Colonic mucosa (tissue), 4 donors: ENCODE data around the gene AP3M1. TPM values are rescaled to one million over a fixed set of nuclear protein-coding genes. Genes with fewer than 3 reads are reported as not detected.

ENCODE experiments used
- DNase-seq: peaks from one replicate; pipeline ENCODE4 v3.0.0-alpha.2; 2020
- H3K27ac ChIP-seq: fragments of 200-600 bp; one replicate; pipeline ENCODE4 v1.8.0; 2021
- H3K27me3 ChIP-seq: fragments of 200-600 bp; one replicate; pipeline ENCODE4 v1.8.0; 2021
- H3K36me3 ChIP-seq: fragments of 200-600 bp; one replicate; pipeline ENCODE4 v1.8.0; 2021
- H3K4me1 ChIP-seq: fragments of 200-600 bp; one replicate; pipeline ENCODE4 v1.8.0; 2021; ENCODE audit warnings: mild to moderate bottlenecking
- H3K4me3 ChIP-seq: fragments of 200-600 bp; one replicate; pipeline ENCODE4 v1.8.0; 2021
- H3K9ac ChIP-seq, 2 donors: one replicate each; pipeline ENCODE4 v1.7.0; 2013; ENCODE audit warnings: control low read depth in 2 of 2, low read depth in 2 of 2, low read length in 2 of 2
- H3K9me3 ChIP-seq: fragments of 200-600 bp; one replicate; pipeline ENCODE4 v1.8.0; 2021
- CTCF ChIP-seq: fragments of 200-600 bp; IDR thresholded peaks from one replicate; pipeline ENCODE4 v1.8.0; 2022; ENCODE audit warnings: antibody characterized with exemption, mild to moderate bottlenecking
- intact Hi-C: fragments of 100-400 bp; cut with DNase I; formaldehyde crosslinking; loops from one replicate; pipeline ENCODE4 v1.14.1; 2022
- total RNA-seq, 2 donors: library from RNA; stranded (reverse); fragmentation: NEBNext Ultra II Directional in 1 of 2; extraction: Animal tissue kit (Norgen Biotek cat#: 25700) in 1 of 2; gene quantifications; one replicate each; pipeline ENCODE4 v1.2.1, GENCODE V29; 2021
- donor health status: healthy.
- donor health status: DM: no; HTN: no; CAD: no.
- donor health status: DM: no; HTN: no; CAD: no.

AP3M1 gene
- total RNA-seq, 2 donors from 2014 or later = 30.5 to 31.7 TPM

GRCh38 chr10:74099836-74100235 is 50.8 kb downstream of the AP3M1 start:
- Histone ChIP-seq H3K9ac (no peak overlapping the region), H3K27me3 (no peaks in the 10 kb centered on the region), H3K27ac (no peak overlapping the region), H3K9me3 (no peaks in the 10 kb centered on the region), H3K4me1 (no peaks in the 10 kb centered on the region), H3K4me3 (no peak overlapping the region), H3K36me3 (peaks cover 27% of the 10 kb centered on the region)
- intact Hi-C loops = loop anchor here (5.0 kb wide), 1 partner anchor 213 kb away; no protein-coding TSS in a partner anchor
- no peak for DNase-seq
- TF ChIP-seq CTCF = no peak

GRCh38 chr10:74099420-74099819 is 51.2 kb downstream of the AP3M1 start:
- H3K27ac ChIP-seq = no peak overlapping the region
- no peak for DNase-seq
- TF ChIP-seq CTCF = no peak
- H3K9me3 ChIP-seq = no peaks in the 10 kb centered on the region
- H3K4me3 ChIP-seq = no peak overlapping the region
- no peaks in the 10 kb centered on the region for H3K4me1 ChIP-seq
- H3K27me3 ChIP-seq = no peaks in the 10 kb centered on the region
- H3K9ac ChIP-seq = no peak overlapping the region
- intact Hi-C loops = no loop called here
- H3K36me3 ChIP-seq = peaks cover 31% of the 10 kb centered on the region

DNA sequence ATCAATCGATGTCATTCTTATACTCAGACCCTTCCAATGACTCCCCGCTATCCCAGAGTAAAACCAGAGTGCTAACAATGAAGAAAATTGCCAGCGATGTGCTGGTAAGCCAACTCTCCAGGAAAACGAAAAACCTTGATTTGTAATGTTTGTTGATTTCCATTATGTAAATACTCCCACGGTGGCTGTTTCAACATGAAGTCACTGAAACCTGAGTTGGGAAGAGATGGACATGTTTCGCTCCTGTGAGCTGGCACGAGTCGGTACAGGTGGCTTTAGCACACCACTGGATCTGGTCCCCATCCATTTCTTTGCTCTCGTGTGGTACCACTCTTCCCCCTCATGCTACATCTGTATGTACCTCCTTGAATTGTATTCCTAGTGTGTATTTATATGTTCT is 52.9 kb downstream of the AP3M1 start:
- Histone ChIP-seq H3K27ac (no peak overlapping the region), H3K27me3 (no peaks in the 10 kb centered on the region), H3K36me3 (peaks cover 31% of the 10 kb centered on the region), H3K9ac (no peak overlapping the region), H3K4me1 (no peaks in the 10 kb centered on the region), H3K9me3 (no peaks in the 10 kb centered on the region), H3K4me3 (no peak overlapping the region)
- intact Hi-C loops = no loop called here
- no peak for TF ChIP-seq CTCF
- no peak for DNase-seq

GRCh38 chr10:74096777-74097176 is 53.9 kb downstream of the AP3M1 start:
- Histone ChIP-seq H3K9me3 (no peaks in the 10 kb centered on the region), H3K4me1 (no peaks in the 10 kb centered on the region), H3K4me3 (no peak overlapping the region), H3K27me3 (no peaks in the 10 kb centered on the region), H3K9ac (no peak overlapping the region), H3K27ac (no peak overlapping the region), H3K36me3 (peaks cover 29% of the 10 kb centered on the region)
- no peak for DNase-seq
- intact Hi-C loops = no loop called here
- TF ChIP-seq CTCF = no peak

- peaks cover 19% of the 10 kb centered on the region for H3K36me3 ChIP-seq
- intact Hi-C loops = no loop called here
Observed at GRCh38 chr10:74094231-74094630, 56.4 kb downstream of the AP3M1 start.

More at GRCh38 chr10:74094231-74094630, 56.4 kb downstream of the AP3M1 start:
- no peak overlapping the region for H3K27ac ChIP-seq
- no peak for DNase-seq
- TF ChIP-seq CTCF = no peak
- no peak overlapping the region for H3K9ac ChIP-seq
- no peaks in the 10 kb centered on the region for H3K9me3 ChIP-seq
- no peak overlapping the region for H3K4me3 ChIP-seq
- no peaks in the 10 kb centered on the region for H3K4me1 ChIP-seq
- H3K27me3 ChIP-seq = no peaks in the 10 kb centered on the region
